Epithelial cell of esophagus (primary cell): ENCODE data around the gene TECTB.
A peak's percentile ranks its signal among the peaks of the same experiment; 100 is the strongest.

Source experiments
- DNase-seq: peaks from one replicate; pipeline ENCODE4 v3.0.0; 2010; ENCODE audit warnings: low read depth
- H3K4me3 ChIP-seq: 2 replicates; pipeline ENCODE4 v1.5.1; 2011; ENCODE audit warnings: mild to moderate bottlenecking, low read length, control low read depth
- TF ChIP-seq, protein P1 (sequence below): IDR thresholded peaks from 2 replicates; pipeline ENCODE4 v1.5.1; 2011; ENCODE audit warnings: low read depth, mild to moderate bottlenecking, low read length, control low read depth, inconsistent platforms; ENCODE audit not compliant: insufficient read depth; ENCODE audit errors: missing control alignments

Gene TECTB

DNA sequence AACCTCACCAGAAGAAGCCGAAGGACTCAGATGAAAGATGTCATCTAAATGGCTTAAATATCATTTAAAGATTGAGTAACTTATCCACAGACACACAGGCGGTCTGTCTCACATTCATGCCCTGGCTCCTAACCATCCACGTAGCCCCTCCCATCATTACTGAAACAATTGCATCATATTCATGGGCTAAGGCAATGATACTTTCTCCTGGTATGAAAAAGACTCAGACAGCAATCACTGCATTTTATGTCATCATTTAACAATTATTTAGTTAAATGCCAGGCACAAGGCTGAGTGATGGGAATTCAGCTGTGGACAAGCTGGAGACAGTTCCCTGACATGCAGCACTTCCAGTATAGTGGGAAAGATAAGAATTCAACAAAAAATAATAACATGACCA, 11.2 kb upstream of the TECTB start:
- DNase-seq, result peak; percentile 17

DNA sequence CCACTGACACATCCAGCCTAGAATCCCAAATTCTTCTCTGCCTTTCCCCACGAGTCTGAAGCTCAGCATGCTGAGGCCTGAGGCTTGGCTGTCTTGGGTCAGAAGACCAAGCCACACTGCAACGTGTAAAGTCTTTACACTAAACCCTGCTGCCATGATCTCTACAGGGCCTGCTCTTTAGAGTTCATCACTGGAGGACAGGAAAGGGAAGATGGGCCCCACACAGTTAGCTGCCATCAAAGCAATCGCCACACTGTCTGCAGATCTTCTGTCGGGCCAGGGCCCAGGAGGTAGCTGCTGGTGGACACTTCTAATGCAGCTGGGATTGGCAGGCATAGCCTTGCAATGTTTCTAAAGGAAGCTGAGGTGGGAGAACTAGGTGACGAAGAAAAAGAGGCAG, 8.4 kb upstream of the TECTB start:
- H3K4me3 ChIP-seq, result no peak overlapping the region
- no peak for DNase-seq
- TF ChIP-seq, protein P1, sequence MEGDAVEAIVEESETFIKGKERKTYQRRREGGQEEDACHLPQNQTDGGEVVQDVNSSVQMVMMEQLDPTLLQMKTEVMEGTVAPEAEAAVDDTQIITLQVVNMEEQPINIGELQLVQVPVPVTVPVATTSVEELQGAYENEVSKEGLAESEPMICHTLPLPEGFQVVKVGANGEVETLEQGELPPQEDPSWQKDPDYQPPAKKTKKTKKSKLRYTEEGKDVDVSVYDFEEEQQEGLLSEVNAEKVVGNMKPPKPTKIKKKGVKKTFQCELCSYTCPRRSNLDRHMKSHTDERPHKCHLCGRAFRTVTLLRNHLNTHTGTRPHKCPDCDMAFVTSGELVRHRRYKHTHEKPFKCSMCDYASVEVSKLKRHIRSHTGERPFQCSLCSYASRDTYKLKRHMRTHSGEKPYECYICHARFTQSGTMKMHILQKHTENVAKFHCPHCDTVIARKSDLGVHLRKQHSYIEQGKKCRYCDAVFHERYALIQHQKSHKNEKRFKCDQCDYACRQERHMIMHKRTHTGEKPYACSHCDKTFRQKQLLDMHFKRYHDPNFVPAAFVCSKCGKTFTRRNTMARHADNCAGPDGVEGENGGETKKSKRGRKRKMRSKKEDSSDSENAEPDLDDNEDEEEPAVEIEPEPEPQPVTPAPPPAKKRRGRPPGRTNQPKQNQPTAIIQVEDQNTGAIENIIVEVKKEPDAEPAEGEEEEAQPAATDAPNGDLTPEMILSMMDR, result no peak

More for the DNA sequence above, 11.2 kb upstream of the TECTB start:
- TF ChIP-seq, protein P1, result no peak
- H3K4me3 ChIP-seq, result no peak overlapping the region

DNA sequence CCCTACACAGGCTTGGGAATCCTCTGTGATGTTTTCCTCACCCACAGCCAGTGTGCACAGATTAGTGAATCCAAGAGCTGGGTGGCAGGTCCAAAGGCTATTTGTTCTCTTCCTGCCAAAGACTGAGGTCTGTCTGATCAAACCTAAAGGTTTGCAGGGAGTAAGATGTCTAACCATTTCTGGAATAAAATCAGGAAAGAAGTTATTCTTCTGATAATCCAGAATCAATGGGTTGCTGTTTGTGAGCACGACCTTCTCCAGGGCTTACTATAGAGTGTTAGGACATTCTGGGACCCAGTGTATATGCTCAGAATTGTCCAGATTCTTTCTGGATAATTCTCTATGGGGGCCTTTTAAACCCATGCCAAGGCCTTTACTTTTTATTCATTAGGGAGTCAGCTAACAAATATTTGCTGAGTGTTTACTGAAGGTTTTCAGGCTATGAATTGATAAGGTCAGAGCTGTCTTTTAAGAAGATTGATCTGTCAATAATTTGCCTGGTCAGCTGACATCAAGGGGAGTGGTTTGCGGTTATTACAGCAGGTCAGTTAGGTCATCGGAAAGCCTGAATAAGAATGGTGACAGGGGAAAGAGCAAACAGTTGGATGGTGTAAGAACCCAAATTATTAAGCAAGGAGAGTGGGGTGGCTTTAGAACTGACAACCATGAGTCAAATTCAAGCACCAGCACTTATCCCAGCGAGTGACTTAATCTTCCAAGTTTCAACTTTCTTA, 7.5 kb upstream of the TECTB start:
- TF ChIP-seq, protein P1, result no peak
- no peak for DNase-seq
- H3K4me3 ChIP-seq, result no peak overlapping the region

DNA sequence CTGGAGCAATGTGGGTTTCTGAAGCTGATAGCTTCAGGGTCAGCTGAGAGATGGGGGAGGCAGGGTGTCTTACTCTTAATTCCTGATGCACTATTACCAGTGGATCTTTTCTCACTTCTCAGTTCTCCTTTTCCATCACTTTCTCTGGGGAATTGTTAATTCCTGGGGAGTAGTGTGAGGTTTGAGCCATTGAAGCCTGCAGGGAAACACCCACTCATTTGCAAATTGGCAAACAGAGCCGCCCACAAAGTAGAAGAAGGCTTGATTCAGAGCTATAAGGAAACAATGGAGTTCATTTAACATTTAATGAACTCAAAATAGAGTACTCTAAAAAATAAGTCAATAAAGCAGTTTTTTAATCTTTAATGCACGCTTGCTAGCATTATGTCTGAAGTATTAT, 4.3 kb upstream of the TECTB start:
- TF ChIP-seq, protein P1, result no peak
- no peak for DNase-seq
- no peak overlapping the region for H3K4me3 ChIP-seq

DNA sequence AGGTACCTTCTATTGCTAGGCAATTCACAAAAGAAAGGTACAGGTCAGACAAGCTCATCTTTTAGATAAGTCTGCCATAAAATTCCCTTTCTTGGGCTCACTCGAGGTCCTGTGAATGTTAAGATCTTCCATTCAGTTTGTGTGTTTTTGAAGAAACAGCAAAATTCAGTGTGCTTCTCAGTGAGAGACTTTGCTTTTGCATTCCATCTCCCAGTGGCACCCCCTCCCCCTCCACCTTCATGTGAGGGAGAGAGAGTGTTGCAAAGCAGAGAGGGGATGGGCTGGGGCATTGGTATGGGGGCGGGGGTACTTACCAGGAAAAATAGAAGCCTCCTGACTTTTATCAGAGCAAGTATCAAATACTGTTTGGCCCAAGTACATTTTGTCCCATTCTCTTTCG, 3.8 kb upstream of the TECTB start:
- no peak for DNase-seq
- no peak overlapping the region for H3K4me3 ChIP-seq
- TF ChIP-seq, protein P1, result no peak

DNA sequence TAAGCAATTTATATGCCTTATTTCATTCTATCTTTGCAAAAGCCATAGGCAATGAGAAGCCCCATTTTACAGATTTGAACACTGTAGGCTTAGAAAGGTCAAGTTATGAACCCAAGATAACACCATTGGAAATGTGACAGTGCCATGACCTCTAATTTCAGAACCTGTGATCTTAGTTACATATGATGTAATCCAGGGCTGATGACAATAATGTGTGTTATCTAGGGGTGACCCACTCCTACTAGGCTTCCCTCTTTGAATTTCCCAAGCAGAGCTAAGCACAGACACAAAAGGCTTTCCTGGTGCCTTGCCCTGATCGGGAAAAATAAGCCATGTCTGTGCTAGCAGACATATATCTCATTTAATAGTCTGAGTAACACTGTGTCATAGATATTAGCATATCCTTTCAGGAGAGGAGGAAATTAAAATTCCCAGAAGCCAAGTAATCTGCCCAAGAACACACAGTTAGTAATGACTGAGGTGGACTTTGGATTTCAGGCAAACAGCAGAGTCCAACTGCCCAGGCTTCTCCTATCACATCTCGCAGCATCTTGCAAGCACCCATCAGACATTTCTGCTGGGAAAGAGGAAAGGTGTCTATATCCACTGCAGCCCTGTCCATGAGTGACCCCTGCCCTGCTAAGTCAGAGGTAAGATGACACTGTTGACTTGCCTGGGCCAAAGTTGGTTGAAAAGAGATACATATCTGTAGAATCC, 2.8 kb upstream of the TECTB start:
- H3K4me3 ChIP-seq, result no peak overlapping the region
- DNase-seq, result peak; percentile 16
- TF ChIP-seq, protein P1, result no peak
